Cardiac fibroblast (primary cell): ENCODE results near the gene CXCL1.

Experiments used
- DNase-seq, 2 donors: peaks; one replicate each; pipeline versions ENCODE4 v3.0.0 to v3.0.0-alpha.2; 2010; ENCODE audit warnings: low read depth in 2 of 2
- H3K4me3 ChIP-seq, 2 donors: replicated peaks in 1 of 2; 1 replicate in 1 of 2; 2 replicates in 1 of 2; pipeline ENCODE4 v1.5.1; 2011; ENCODE audit warnings: low read depth in 2 of 2, low read length in 2 of 2, mild to moderate bottlenecking in 2 of 2, moderate library complexity in 1 of 2
- TF ChIP-seq, protein P1 (sequence below): IDR thresholded peaks from one replicate; pipeline ENCODE4 v1.5.1; 2011; ENCODE audit warnings: low read depth, mild to moderate bottlenecking, low read length, inconsistent platforms

The CXCL1 gene

DNA sequence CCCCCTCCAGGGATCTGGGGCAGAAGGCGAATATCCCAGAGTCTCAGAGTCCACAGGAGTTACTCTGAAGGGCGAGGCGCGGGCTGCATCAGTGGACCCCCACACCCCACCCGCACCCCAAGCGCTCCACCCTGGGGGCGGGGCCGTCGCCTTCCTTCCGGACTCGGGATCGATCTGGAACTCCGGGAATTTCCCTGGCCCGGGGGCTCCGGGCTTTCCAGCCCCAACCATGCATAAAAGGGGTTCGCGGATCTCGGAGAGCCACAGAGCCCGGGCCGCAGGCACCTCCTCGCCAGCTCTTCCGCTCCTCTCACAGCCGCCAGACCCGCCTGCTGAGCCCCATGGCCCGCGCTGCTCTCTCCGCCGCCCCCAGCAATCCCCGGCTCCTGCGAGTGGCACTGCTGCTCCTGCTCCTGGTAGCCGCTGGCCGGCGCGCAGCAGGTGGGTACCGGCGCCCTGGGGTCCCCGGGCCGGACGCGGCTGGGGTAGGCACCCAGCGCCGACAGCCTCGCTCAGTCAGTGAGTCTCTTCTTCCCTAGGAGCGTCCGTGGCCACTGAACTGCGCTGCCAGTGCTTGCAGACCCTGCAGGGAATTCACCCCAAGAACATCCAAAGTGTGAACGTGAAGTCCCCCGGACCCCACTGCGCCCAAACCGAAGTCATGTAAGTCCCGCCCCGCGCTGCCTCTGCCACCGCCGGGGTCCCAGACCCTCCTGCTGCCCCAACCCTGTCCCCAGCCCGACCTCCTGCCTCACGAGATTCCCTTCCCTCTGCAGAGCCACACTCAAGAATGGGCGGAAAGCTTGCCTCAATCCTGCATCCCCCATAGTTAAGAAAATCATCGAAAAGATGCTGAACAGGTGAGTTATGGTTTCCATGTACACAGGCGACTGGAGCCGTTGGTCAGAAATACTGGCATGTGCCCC is at the start of gene CXCL1:
CXCL1 (plus strand) TSS at position 264 of the 926 bp plus-strand sequence; CDS start at position 342, 78 bp downstream.
- TF ChIP-seq, protein P1, sequence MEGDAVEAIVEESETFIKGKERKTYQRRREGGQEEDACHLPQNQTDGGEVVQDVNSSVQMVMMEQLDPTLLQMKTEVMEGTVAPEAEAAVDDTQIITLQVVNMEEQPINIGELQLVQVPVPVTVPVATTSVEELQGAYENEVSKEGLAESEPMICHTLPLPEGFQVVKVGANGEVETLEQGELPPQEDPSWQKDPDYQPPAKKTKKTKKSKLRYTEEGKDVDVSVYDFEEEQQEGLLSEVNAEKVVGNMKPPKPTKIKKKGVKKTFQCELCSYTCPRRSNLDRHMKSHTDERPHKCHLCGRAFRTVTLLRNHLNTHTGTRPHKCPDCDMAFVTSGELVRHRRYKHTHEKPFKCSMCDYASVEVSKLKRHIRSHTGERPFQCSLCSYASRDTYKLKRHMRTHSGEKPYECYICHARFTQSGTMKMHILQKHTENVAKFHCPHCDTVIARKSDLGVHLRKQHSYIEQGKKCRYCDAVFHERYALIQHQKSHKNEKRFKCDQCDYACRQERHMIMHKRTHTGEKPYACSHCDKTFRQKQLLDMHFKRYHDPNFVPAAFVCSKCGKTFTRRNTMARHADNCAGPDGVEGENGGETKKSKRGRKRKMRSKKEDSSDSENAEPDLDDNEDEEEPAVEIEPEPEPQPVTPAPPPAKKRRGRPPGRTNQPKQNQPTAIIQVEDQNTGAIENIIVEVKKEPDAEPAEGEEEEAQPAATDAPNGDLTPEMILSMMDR: no peak
- H3K4me3 ChIP-seq: peak within 1 kb of the TSS; percentile 68 to 71
- peak; percentile 67 to 91 for DNase-seq

DNA sequence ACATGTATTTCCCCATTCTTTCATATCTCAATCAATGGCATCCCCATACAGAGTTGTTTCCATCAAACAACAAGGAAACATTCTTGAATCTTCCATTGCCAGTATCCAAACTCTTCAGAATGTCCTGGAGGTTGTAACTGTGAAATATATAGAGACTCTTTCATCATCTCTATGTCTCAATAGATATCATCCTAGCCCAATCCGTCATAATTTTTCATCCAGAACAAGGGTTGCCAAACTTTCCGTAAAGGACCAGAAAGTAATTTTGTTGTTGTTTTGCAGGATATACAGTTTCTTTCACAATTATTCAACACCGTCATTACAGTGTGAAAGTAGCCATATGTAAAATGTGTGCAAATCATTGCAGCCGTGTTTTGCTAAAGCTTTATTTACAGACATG is 47.9 kb upstream of the CXCL1 start:
- no peak overlapping the region for H3K4me3 ChIP-seq
- DNase-seq: no peak
- TF ChIP-seq, protein P1: no peak

DNA sequence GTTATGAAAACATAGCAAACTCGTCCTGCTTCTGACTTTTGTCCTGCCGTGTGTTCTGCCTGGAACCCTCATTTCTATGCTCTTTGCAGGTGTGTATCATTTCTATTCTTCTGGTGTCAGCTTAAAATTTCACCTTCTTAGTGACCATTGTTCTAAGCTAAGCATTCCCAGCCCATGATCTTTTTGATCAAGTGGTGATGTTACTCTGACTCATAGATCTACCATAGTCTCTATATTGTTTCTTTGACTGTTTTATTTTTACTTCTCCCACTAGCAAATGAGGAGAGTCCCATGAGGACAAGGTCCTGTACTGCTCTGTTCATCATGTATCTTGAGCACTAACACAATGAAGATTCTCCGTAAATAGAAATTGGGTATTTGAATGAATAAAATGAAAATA is 46.8 kb upstream of the CXCL1 start:
- TF ChIP-seq, protein P1: no peak
- H3K4me3 ChIP-seq: no peak overlapping the region
- peak in 1 of 2 donors; percentile 89 for DNase-seq

DNA sequence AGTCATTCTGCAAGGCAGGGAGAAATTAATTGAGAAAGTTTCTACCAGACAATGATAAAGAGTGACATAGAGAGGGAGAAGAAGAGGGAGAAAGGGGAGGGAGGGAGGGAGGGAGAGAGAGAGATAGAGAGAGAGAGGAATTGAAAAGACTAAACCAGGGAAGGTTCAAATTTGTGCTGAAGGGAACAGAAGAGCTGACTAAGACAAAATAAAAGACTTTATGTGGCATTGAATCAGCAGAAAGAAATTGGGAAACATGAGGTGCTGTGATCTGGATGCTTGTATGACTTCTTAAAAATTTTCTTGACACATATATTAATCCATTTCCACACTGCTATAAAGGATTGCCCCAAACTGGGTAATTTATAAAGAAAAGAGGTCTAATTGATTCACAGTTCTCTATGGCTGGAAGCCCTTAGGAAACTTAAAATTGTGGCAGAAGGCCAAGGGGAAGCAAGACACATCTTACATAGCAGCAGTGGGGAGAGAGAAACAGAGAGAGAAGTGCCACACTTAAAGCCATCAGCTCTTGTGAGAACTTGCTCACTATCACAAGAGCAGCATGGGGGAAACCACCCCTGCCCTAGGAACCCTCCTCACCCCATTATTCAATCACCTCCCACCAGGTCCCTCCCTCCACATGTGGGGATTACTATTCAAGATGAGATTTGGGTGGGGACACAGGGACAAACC is 46.2 kb upstream of the CXCL1 start:
- TF ChIP-seq, protein P1: no peak
- no peak overlapping the region for H3K4me3 ChIP-seq
- peak in 1 of 2 donors; percentile 61 for DNase-seq

DNA sequence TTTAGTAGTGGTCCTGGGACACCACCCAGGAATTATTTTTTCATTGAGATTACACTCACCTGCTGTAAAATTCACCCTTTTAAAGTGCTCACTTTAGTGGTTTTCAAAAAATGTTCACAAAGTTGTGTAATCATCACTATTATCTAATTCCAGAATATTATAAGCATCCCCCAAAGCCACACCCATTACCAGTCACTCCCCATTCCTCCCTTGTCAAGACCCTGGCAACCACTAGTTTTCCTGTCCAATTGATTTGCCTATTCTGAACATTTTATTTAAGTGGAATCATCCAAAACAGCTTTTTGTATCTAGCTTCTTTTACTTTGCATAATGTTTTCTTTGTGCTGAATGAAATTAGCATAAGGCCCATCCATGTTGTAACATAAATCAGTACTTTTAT is 45.4 kb upstream of the CXCL1 start:
- no peak overlapping the region for H3K4me3 ChIP-seq
- TF ChIP-seq, protein P1: no peak
- DNase-seq: peak in 1 of 2 donors; percentile 41

DNA sequence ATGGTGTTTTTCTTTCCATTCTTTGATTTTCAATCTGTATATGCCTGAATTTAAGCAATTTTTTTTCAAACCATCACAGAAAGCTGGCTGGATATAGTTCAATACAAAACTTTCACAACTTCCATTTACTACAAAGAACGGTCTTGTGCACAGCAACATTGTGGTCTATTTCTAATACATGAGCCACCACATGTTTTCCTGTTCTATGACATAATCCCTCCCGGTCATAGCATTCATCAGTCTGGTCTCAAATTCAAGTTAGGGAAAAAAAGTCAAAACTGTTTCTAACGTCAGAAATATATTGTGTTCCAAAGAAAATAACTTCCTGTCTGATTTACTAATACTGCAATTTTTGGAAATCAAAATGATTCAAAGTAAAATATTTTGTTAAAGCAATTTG is 40.2 kb upstream of the CXCL1 start:
- DNase-seq: peak; percentile 50 to 94
- TF ChIP-seq, protein P1: no peak
- H3K4me3 ChIP-seq: no peak overlapping the region
